DND-41 (cell line): Measurements from ENCODE around the gene PLXNB3.

Experiments used
- CTCF ChIP-seq: IDR thresholded peaks from 2 replicates; pipeline ENCODE4 v1.5.1; 2012; ENCODE audit warnings: borderline replicate concordance, low read length, moderate library complexity, mild to moderate bottlenecking; ENCODE audit not compliant: poor library complexity, severe bottlenecking; ENCODE audit errors: extremely low read depth
- EZH2 ChIP-seq: IDR thresholded peaks from 3 replicates; pipeline ENCODE4 v1.6.1; 2012; ENCODE audit warnings: borderline replicate concordance, low read depth, mild to moderate bottlenecking, moderate library complexity, low read length, inconsistent platforms; ENCODE audit not compliant: severe bottlenecking

GRCh38 chrX:153782313-153782712 is 18.3 kb downstream of the PLXNB3 start:
- TF ChIP-seq CTCF (peak; percentile 26), EZH2 (no peak)
